Suprapubic skin (tissue), 4 donors: ENCODE data around the gene ABCE1. TPM values are rescaled to one million over a fixed set of nuclear protein-coding genes. Genes with fewer than 3 reads are reported as not detected.

Experiments
- DNase-seq, 2 donors: peaks; one replicate each; pipeline ENCODE4 v3.0.0-alpha.2; 2019; ENCODE audit warnings: low spot score in 2 of 2
- H3K27ac ChIP-seq: fragments of 200-600 bp; sonication (generic); one replicate; pipeline ENCODE4 v1.5.1; 2019
- H3K27me3 ChIP-seq: fragments of 200-600 bp; sonication (generic); one replicate; pipeline ENCODE4 v1.5.1; 2019
- H3K36me3 ChIP-seq: fragments of 200-600 bp; sonication (generic); one replicate; pipeline ENCODE4 v1.5.1; 2019
- H3K4me1 ChIP-seq: fragments of 200-600 bp; sonication (generic); one replicate; pipeline ENCODE4 v1.5.1; 2019
- H3K4me3 ChIP-seq: fragments of 200-600 bp; sonication (generic); one replicate; pipeline ENCODE4 v1.5.1; 2019; ENCODE audit warnings: mild to moderate bottlenecking
- H3K9me3 ChIP-seq: fragments of 200-600 bp; sonication (generic); one replicate; pipeline ENCODE4 v1.5.1; 2019
- EP300 ChIP-seq: sonication (generic); formaldehyde crosslinking; IDR thresholded peaks from one replicate; pipeline ENCODE4 v1.6.1; 2017; ENCODE audit warnings: antibody characterized with exemption
- POLR2A ChIP-seq, 2 donors: fragments of 450-650 bp; IDR thresholded peaks; one replicate each; pipeline ENCODE4 v1.6.1; 2017; ENCODE audit warnings: antibody characterized with exemption in 2 of 2, mild to moderate bottlenecking in 2 of 2, moderate library complexity in 2 of 2
- POLR2AphosphoS5 ChIP-seq, 3 donors: sonication (generic); formaldehyde crosslinking; IDR thresholded peaks; one replicate each; pipeline ENCODE4 v1.6.1; 2017; ENCODE audit warnings: antibody characterized with exemption in 3 of 3
- WGBS: methylation state at CpG from one replicate; pipeline ENCODE4 v1.1.5; 2018; 5-methylcytosine and 5-hydroxymethylcytosine counted together
- total RNA-seq, 4 donors: library from RNA; depleted of rRNA; stranded (reverse); fragments of >200 nt; gene quantifications; one replicate each; pipeline ENCODE4 v1.1.0, GENCODE V29; 2016
- TF ChIP-seq, protein P1 (sequence below), 2 donors: fragments of 200-600 bp in 1 of 2; fragments of 450-650 bp in 1 of 2; sonication (generic) in 1 of 2; IDR thresholded peaks; one replicate each; pipeline ENCODE4 v1.5.1; 2016 to 2019; ENCODE audit warnings: antibody characterized with exemption in 2 of 2, mild to moderate bottlenecking in 1 of 2, moderate library complexity in 1 of 2

The ABCE1 gene
- total RNA-seq, 4 donors from 2014 or later, result 70.6 to 87.5 (median 75.8) TPM

DNA sequence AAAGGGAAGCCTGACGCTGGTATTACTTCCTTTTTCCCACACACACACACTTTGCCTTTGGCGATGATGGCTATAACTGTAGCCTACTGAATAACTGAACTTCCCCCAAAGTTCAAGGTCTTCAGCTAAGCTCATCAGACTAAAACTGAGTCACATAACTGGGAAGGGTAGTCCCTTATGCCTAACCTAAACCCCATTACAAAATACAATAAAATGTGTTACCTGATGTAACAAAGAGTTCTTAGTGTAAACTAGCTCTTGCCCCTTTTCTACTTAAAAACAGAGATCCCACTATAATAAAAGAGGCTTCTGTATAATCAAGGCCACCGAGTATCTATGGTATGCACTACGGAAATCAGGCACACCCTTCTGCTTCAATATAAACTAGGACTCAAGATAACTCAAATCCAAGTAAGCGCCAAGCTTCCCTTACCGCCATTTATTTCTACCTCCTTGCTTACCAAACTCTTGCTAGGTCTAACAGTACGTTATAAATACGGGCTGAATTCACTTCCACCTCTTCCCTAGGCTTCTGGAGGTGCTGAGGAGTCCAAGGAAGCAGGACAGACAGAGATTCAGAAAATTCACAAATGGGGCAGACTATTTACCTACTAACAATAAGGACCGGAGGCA is 79.9 kb downstream of the ABCE1 start:
- TF ChIP-seq POLR2AphosphoS5 (IDR thresholded peaks at IDR 0.05), result no peak
- no peak for TF ChIP-seq EP300
- TF ChIP-seq, protein P1, sequence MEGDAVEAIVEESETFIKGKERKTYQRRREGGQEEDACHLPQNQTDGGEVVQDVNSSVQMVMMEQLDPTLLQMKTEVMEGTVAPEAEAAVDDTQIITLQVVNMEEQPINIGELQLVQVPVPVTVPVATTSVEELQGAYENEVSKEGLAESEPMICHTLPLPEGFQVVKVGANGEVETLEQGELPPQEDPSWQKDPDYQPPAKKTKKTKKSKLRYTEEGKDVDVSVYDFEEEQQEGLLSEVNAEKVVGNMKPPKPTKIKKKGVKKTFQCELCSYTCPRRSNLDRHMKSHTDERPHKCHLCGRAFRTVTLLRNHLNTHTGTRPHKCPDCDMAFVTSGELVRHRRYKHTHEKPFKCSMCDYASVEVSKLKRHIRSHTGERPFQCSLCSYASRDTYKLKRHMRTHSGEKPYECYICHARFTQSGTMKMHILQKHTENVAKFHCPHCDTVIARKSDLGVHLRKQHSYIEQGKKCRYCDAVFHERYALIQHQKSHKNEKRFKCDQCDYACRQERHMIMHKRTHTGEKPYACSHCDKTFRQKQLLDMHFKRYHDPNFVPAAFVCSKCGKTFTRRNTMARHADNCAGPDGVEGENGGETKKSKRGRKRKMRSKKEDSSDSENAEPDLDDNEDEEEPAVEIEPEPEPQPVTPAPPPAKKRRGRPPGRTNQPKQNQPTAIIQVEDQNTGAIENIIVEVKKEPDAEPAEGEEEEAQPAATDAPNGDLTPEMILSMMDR (IDR thresholded peaks at IDR 0.05), result no peak
- no peak for TF ChIP-seq POLR2A (IDR thresholded peaks at IDR 0.05)
- Histone ChIP-seq H3K4me1 (peaks cover 43% of the 10 kb centered on the region), H3K36me3 (no peaks in the 10 kb centered on the region), H3K4me3 (peak overlapping the region; percentile 84), H3K27ac (peak overlapping the region; percentile 97), H3K9me3 (no peaks in the 10 kb centered on the region), H3K27me3 (no peaks in the 10 kb centered on the region)
- DNase-seq, result no peak
- WGBS, result 16% methylated on average over 9 of the region's 9 CpGs

GRCh38 chr4:145178740-145179280 is 80.7 kb downstream of the ABCE1 start:
- H3K27ac ChIP-seq, result peak overlapping the region; percentile 97
- no peaks in the 10 kb centered on the region for H3K9me3 ChIP-seq
- H3K27me3 ChIP-seq, result no peaks in the 10 kb centered on the region
- TF ChIP-seq EP300, result no peak
- no peak for TF ChIP-seq POLR2AphosphoS5 (IDR thresholded peaks at IDR 0.05)
- TF ChIP-seq, protein P1 (IDR thresholded peaks at IDR 0.05), result no peak
- no peak for TF ChIP-seq POLR2A (IDR thresholded peaks at IDR 0.05)
- WGBS, result 5% methylated on average over 5 of the region's 5 CpGs
- H3K36me3 ChIP-seq, result no peaks in the 10 kb centered on the region
- H3K4me1 ChIP-seq, result peaks cover 43% of the 10 kb centered on the region
- DNase-seq, result no peak
- peak overlapping the region; percentile 84 for H3K4me3 ChIP-seq

Other genes starting within 250 kb of the ABCE1 start
- 10 to 100 TPM; 16.1 to 30.1 (median 24.0) TPM for gene ANAPC10, start 115 bp upstream of the ABCE1 start, total RNA-seq
- gene OTUD4, start 82.3 kb downstream of the ABCE1 start, total RNA-seq, result 10 to 100 TPM; 31.7 to 43.6 (median 41.2) TPM